GM21381 (cell line): ENCODE data around the gene VAMP2.

Experiments used
- ATAC-seq: cut with Tn5 transposase; IDR thresholded peaks from one replicate; pipeline ENCODE4 v1.9.1; 2021; ENCODE audit warnings: mild to moderate bottlenecking, moderate library complexity; ENCODE audit not compliant: unreplicated experiment

The VAMP2 gene

GRCh38 chr17:8162233-8162996, at the start of gene VAMP2:
VAMP2 (minus strand) TSS chr17:8162948; CDS start chr17:8162879, 69 bp downstream.
- peak; percentile 52 for ATAC-seq

GRCh38 chr17:8210761-8211458, 48.2 kb upstream of the VAMP2 start:
- ATAC-seq, result no peak

- ATAC-seq, result peak; percentile 87
Observed at GRCh38 chr17:8209907-8210760, 47.4 kb upstream of the VAMP2 start, which contains the start of gene AURKB. AURKB (minus strand) TSS chr17:8210575; CDS start chr17:8210224, 351 bp downstream.

- no peak for ATAC-seq
Observed at GRCh38 chr17:8206536-8206935, 43.8 kb upstream of the VAMP2 start.

- no peak for ATAC-seq
Observed at GRCh38 chr17:8204761-8205555, 42.2 kb upstream of the VAMP2 start.

- ATAC-seq, result peak; percentile 20
Observed at GRCh38 chr17:8192070-8192815, 29.5 kb upstream of the VAMP2 start.

GRCh38 chr17:8190506-8190905, 27.8 kb upstream of the VAMP2 start:
- no peak for ATAC-seq

- peak; percentile 45 for ATAC-seq
Observed at GRCh38 chr17:8189711-8190477, 27.1 kb upstream of the VAMP2 start, which contains the start of gene BORCS6. BORCS6 (minus strand) TSS chr17:8190180; CDS start chr17:8190140, 40 bp downstream.

DNA sequence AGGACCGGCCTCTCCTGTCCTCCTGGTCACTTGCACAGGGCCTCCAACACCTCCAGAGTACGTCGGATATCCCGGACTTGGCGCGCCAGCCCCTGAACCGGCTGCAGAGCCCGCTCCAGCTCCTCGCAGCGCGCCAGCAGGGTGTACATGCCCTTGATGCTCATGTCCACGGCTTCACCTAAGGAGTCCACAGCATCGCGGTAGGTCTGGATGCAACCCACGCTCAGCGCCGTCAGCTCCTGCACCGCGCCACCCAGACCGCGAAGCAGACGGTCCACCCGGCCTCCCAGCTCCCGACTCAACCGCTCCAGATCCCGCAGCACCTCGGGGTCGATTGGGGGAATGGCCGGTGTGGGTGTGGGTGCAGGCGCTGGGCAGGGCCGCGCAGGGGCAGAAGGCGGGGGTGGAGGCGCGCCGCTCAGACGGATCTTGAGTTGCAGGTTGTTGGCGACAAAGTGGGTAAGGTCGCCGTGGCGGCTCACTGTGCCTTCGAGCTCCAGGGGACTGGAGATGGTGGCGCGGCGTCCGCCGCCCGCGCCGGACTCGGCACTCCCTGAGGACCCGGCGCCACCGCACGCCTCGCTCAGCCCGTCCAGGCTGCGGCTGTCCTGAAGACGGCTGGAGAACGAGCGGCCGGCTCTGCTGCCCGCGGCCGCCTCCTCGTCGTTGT, 26.4 kb upstream of the VAMP2 start:
- no peak for ATAC-seq

- no peak for ATAC-seq
Observed at GRCh38 chr17:8188263-8188839, 25.6 kb upstream of the VAMP2 start.

DNA sequence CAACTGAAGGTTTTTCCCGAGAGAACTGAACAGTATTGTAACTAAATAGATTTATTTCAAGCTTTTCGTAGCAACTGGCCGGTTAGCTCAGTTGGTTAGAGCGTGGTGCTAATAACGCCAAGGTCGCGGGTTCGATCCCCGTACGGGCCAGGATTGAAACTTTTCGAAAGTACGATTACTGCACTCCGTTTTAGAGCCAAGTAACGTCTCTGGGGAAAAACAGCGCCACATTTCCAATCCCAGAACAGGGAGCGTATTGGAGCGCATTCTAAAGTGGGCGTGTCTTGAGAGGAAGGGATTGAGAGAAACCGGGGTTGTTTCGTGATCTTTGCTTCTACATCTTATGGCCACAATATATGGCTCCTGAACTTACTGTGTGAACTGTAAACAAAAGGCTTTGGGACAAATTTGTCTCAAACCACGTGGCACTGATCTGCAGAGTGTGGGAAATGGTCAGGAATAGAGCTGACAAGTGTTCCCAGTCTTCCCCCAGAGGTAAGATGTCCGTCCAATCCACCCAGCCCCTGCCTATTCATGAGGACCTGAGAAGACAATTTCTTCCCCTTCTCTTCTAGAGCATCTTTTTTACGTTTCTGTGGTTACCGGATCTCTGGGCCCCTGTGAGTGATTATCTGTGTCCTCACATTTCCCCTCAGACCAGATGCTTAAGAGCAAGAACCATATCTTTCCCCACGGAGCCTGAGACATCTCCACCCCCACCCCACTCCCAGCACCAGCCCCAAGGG, 24.9 kb upstream of the VAMP2 start:
- peak; percentile 25 for ATAC-seq

- ATAC-seq, result peak; percentile 30
Observed at GRCh38 chr17:8186787-8187516, 24.2 kb upstream of the VAMP2 start.

- ATAC-seq, result peak; percentile 0
Observed at GRCh38 chr17:8186446-8186786, 23.7 kb upstream of the VAMP2 start.

DNA sequence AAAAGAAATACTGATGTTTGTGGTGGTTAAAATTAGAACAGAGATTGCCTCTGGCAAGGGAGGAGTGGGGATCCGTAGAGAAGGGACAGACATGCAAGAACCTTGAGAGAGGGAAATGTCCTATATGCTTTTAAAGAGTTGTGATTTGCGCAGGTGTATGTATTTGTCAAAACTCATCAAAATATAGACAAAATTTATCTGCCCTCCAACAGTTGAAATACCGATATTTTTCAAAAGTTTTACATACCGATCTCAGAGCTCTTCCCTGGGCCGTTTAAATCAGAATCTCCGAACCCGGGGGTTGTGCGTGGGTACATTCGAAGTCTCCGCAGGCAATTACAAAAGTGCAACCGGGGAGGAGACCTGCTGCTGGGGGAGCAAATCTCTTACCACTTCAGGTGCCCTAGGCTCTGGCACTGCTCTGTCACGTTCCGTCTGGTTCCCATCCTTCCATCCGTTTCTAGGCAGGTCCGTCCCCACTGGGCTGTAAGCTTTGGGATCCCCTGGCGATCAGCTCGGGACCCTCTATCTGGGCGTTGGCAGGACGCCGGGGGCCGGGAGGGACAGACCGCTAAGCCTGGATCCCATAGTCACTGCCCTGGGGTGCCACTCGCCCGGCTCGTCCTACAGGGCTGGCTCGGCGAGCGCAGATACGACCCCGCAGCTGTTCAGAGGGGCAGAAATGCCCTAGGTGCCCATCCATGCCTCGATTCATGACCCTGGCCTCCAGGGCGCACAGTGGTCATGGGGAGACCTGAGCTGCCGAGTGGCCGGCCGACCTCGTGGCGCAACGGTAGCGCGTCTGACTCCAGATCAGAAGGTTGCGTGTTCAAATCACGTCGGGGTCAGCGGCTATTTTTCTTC, 23.1 kb upstream of the VAMP2 start:
- ATAC-seq, result no peak

DNA sequence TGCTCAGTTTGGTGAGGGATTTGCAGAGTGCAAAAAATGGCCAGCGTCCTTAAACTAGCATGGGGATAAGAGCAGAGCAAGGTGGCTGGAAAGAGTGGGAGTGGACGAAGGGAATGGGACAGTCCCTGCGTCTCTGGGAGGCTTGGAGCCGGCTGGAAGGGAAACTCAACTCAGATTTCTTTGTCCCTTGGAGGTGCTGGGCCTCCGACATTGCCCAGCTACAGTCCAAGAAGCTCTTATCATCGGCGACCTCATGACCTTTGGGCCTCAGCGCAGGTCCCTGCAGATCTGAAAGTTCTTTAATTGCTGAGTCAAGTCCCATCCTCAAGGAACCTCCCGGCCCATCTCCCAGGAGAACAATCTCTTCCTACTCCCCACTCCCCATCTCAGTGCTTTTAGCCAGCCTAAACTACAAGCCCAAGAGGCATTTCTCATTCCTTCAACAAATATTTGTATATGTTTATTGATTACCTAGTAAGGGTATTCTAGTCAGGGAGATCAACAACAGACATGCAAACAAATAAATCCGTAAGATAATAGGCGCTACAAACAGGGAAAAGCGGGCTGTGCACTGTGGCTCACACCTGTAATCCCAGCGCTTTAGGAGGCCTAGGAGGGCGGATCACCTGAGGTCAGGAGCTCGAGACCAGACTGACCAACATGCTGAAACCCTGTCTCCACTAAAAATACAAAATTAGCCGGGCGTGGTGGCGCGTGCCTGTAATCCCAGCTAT, 14.4 kb upstream of the VAMP2 start:
- ATAC-seq, result no peak
